ENCODE results near the gene APAF1. TPM values are rescaled to one million over a fixed set of nuclear protein-coding genes. Genes with fewer than 3 reads are reported as not detected.

The APAF1 gene
- total and polyA plus RNA-seq, 10 of the 15 experiments (the other 5 are each of a cell fraction or from before 2014, with no cell fraction given) = 4.2 to 19.1 (median 14.2) TPM

DNA sequence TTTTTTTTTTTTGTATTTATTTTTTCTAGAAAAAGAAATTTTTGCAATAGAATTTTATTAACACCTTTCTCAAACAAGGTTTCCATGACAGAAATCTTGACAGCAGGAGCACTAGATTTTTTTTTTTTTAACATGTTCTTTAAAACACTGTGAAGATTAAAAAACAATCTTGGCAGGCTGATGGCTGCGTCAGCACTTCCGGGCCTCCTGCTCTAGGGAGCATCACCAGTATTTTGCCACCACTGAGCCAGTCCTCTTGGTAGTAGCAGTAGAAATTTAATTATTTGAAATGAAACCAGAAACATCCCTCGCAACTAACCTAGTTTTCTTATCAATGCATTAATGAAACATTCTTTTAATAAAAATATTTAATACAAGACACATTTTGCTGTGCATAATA, 99.6 kb downstream of the APAF1 start (continued):
- TF ChIP-seq, protein P1, sequence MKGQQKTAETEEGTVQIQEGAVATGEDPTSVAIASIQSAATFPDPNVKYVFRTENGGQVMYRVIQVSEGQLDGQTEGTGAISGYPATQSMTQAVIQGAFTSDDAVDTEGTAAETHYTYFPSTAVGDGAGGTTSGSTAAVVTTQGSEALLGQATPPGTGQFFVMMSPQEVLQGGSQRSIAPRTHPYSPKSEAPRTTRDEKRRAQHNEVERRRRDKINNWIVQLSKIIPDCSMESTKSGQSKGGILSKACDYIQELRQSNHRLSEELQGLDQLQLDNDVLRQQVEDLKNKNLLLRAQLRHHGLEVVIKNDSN (IDR thresholded peaks at IDR 0.05; ENCODE audit: borderline replicate concordance, extremely low read length, insufficient read depth, low read depth, low read length) = no peak
- TF ChIP-seq TCF7 (IDR thresholded peaks at IDR 0.05; ENCODE audit: borderline replicate concordance) (no peak), SIX5 (IDR thresholded peaks at IDR 0.05; ENCODE audit: low read depth, low read length, severe bottlenecking) (no peak), WRNIP1 (IDR thresholded peaks at IDR 0.05; ENCODE audit: borderline replicate concordance, low read depth, low read length) (no peak), TBL1XR1 (IDR thresholded peaks at IDR 0.05; ENCODE audit: low read depth, low read length) (no peak), TAF1 (IDR thresholded peaks at IDR 0.05; ENCODE audit: borderline replicate concordance, low read depth, low read length) (no peak)
- TF ChIP-seq, protein P2, sequence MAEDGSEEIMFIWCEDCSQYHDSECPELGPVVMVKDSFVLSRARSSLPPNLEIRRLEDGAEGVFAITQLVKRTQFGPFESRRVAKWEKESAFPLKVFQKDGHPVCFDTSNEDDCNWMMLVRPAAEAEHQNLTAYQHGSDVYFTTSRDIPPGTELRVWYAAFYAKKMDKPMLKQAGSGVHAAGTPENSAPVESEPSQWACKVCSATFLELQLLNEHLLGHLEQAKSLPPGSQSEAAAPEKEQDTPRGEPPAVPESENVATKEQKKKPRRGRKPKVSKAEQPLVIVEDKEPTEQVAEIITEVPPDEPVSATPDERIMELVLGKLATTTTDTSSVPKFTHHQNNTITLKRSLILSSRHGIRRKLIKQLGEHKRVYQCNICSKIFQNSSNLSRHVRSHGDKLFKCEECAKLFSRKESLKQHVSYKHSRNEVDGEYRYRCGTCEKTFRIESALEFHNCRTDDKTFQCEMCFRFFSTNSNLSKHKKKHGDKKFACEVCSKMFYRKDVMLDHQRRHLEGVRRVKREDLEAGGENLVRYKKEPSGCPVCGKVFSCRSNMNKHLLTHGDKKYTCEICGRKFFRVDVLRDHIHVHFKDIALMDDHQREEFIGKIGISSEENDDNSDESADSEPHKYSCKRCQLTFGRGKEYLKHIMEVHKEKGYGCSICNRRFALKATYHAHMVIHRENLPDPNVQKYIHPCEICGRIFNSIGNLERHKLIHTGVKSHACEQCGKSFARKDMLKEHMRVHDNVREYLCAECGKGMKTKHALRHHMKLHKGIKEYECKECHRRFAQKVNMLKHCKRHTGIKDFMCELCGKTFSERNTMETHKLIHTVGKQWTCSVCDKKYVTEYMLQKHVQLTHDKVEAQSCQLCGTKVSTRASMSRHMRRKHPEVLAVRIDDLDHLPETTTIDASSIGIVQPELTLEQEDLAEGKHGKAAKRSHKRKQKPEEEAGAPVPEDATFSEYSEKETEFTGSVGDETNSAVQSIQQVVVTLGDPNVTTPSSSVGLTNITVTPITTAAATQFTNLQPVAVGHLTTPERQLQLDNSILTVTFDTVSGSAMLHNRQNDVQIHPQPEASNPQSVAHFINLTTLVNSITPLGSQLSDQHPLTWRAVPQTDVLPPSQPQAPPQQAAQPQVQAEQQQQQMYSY (CRISPR knock-in tag; IDR thresholded peaks at IDR 0.05) = no peak
